22Rv1 (cell line): ENCODE results near the gene MBTD1.

ENCODE experiments used
- H3K27ac ChIP-seq: fragments of 450-650 bp; 2 replicates; pipeline ENCODE4 v1.5.1; 2017
- CTCF ChIP-seq: fragments of 450-650 bp; IDR thresholded peaks from 2 replicates; pipeline ENCODE4 v1.5.1; 2017; ENCODE audit warnings: mild to moderate bottlenecking
- ZFX ChIP-seq: fragments of 450-650 bp; IDR thresholded peaks from 2 replicates; pipeline ENCODE4 v1.6.1; 2017; ENCODE audit warnings: antibody characterized with exemption, borderline replicate concordance

The MBTD1 gene

GRCh38 chr17:51149163-51149562 is 110.7 kb downstream of the MBTD1 start:
- TF ChIP-seq CTCF (no peak), ZFX (no peak)
- H3K27ac ChIP-seq = no peak overlapping the region

- TF ChIP-seq ZFX (no peak), CTCF (no peak)
Observed at GRCh38 chr17:51147650-51148049, 112.2 kb downstream of the MBTD1 start.

GRCh38 chr17:51144266-51145022 is 115.4 kb downstream of the MBTD1 start:
- H3K27ac ChIP-seq = no peak overlapping the region
- no peak for TF ChIP-seq ZFX
- TF ChIP-seq CTCF = no peak

More at GRCh38 chr17:51147650-51148049, 112.2 kb downstream of the MBTD1 start:
- no peak overlapping the region for H3K27ac ChIP-seq

- H3K27ac ChIP-seq = no peak overlapping the region
- TF ChIP-seq CTCF (no peak), ZFX (no peak)
Observed at GRCh38 chr17:51142597-51142996, 117.3 kb downstream of the MBTD1 start.

- TF ChIP-seq CTCF (no peak), ZFX (no peak)
Observed at GRCh38 chr17:51135956-51136355, 123.9 kb downstream of the MBTD1 start.

GRCh38 chr17:51133365-51133764 is 126.5 kb downstream of the MBTD1 start:
- TF ChIP-seq ZFX (no peak), CTCF (no peak)
- H3K27ac ChIP-seq = no peak overlapping the region

More at GRCh38 chr17:51135956-51136355, 123.9 kb downstream of the MBTD1 start:
- no peak overlapping the region for H3K27ac ChIP-seq

- no peak for TF ChIP-seq ZFX
- no peak for TF ChIP-seq CTCF
- no peak overlapping the region for H3K27ac ChIP-seq
Observed at GRCh38 chr17:51132964-51133319, 126.9 kb downstream of the MBTD1 start.
